GM23248 (cell line): Measurements from ENCODE around the gene PALD1.

Experiments
- EZH2 ChIP-seq: fragments of 200-600 bp; sonication (generic); IDR thresholded peaks from 2 replicates; pipeline ENCODE4 v1.6.1; 2018; ENCODE audit warnings: antibody characterized with exemption, mild to moderate bottlenecking; ENCODE audit not compliant: insufficient read depth, poor library complexity, severe bottlenecking
- EZH2phosphoT487 ChIP-seq: fragments of 200-600 bp; sonication (generic); IDR thresholded peaks from 2 replicates; pipeline ENCODE4 v1.6.1; 2018; ENCODE audit warnings: antibody characterized with exemption, moderate library complexity, mild to moderate bottlenecking, low read depth; ENCODE audit not compliant: insufficient read depth

DNA sequence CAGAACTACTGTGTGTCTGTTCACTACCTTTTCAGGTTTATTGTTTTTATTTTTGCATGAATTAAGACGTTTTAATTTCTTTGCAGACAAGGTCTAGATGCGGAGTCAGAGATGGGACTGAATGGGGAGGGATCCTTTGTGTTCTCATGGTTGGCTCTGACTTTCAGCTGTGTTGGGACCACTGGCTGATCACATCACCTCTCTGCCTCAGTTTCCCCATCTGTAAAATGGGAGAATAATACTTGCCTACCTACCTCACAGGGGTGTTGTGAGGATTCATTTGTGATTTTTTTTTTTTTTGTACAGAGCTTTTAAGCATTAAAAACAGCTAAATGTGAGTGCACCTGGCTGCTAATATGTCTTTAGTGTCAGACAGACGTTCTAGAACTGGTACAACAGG lies 89.5 kb downstream of the PALD1 start:
- no peak for TF ChIP-seq EZH2
- TF ChIP-seq EZH2phosphoT487: no peak
